WTC11 (cell line): ENCODE results near the gene TMEM256.

Source experiments
- CREB1 ChIP-seq: sonication (generic); formaldehyde crosslinking; IDR thresholded peaks from 2 replicates; pipeline ENCODE4 v1.8.0; 2023; ENCODE audit warnings: mild to moderate bottlenecking, missing genetic modification reagents
- FOXP1 ChIP-seq: sonication (generic); formaldehyde crosslinking; IDR thresholded peaks from 2 replicates; pipeline ENCODE4 v1.8.0; 2022; ENCODE audit warnings: missing genetic modification reagents, mild to moderate bottlenecking, moderate library complexity, borderline replicate concordance
- PRRX2 ChIP-seq: fragments of 250-450 bp; sonication (Bioruptor Pico); IDR thresholded peaks from 2 replicates; pipeline ENCODE4 v1.8.0; 2021; ENCODE audit warnings: mild to moderate bottlenecking
- SMAD4 ChIP-seq: sonication (generic); formaldehyde crosslinking; IDR thresholded peaks from 2 replicates; pipeline ENCODE4 v1.8.0; 2022; ENCODE audit warnings: mild to moderate bottlenecking, missing genetic modification reagents
- ZBTB21 ChIP-seq: sonication (generic); formaldehyde crosslinking; IDR thresholded peaks from 2 replicates; pipeline ENCODE4 v1.8.1; 2023; ENCODE audit warnings: mild to moderate bottlenecking, missing genetic modification reagents, borderline replicate concordance
- TF ChIP-seq, protein P1 (sequence below): fragments of 200-600 bp; IDR thresholded peaks from 2 replicates; pipeline ENCODE4 v1.8.0; 2022; ENCODE audit warnings: antibody characterized with exemption
- TF ChIP-seq, protein P2 (sequence below): sonication (generic); formaldehyde crosslinking; IDR thresholded peaks from 2 replicates; pipeline ENCODE4 v1.8.0; 2023; ENCODE audit warnings: missing genetic modification reagents, mild to moderate bottlenecking, borderline replicate concordance
- TF ChIP-seq, protein P3 (sequence below): sonication (generic); formaldehyde crosslinking; IDR thresholded peaks from 2 replicates; pipeline ENCODE4 v1.8.0; 2022; ENCODE audit warnings: mild to moderate bottlenecking, missing genetic modification reagents
- TF ChIP-seq, protein P4 (sequence below): sonication (generic); formaldehyde crosslinking; IDR thresholded peaks from 2 replicates; pipeline ENCODE4 v1.8.1; 2022; ENCODE audit warnings: low read depth, mild to moderate bottlenecking, moderate library complexity, missing genetic modification reagents, borderline replicate concordance
- TF ChIP-seq, protein P5 (sequence below): sonication (generic); formaldehyde crosslinking; IDR thresholded peaks from 2 replicates; pipeline ENCODE4 v1.8.1; 2022; ENCODE audit warnings: missing genetic modification reagents, borderline replicate concordance
- TF ChIP-seq, protein P6 (sequence below): fragments of 250-450 bp; sonication (Bioruptor Pico); IDR thresholded peaks from 2 replicates; pipeline ENCODE4 v1.9.0; 2021; ENCODE audit warnings: mild to moderate bottlenecking, borderline replicate concordance
- TF ChIP-seq, protein P7 (sequence below): sonication (generic); formaldehyde crosslinking; conservative IDR thresholded peaks from 2 replicates; pipeline ENCODE4 v1.8.1; 2022; ENCODE audit warnings: mild to moderate bottlenecking, missing genetic modification reagents

DNA sequence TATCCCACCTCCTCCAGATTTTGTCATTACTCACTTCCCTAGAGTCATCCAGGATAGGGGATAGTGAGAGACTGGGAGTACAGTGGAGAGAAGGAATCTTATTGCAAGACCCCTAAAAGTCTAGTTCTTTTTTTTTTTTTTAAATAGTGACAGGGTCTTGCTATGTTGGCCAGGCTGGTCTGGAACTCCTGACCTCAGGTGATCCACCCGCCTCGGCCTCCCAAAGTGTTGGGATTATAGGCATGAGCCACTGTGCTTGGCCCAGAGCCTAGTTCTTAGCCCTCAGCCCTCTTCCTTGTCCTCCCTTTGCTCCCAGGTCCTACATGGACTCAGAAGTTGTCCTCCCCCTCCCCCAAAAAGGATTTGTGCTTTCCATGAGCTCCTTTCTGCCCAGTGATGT lies 38.2 kb upstream of the TMEM256 start:
- TF ChIP-seq, protein P1, sequence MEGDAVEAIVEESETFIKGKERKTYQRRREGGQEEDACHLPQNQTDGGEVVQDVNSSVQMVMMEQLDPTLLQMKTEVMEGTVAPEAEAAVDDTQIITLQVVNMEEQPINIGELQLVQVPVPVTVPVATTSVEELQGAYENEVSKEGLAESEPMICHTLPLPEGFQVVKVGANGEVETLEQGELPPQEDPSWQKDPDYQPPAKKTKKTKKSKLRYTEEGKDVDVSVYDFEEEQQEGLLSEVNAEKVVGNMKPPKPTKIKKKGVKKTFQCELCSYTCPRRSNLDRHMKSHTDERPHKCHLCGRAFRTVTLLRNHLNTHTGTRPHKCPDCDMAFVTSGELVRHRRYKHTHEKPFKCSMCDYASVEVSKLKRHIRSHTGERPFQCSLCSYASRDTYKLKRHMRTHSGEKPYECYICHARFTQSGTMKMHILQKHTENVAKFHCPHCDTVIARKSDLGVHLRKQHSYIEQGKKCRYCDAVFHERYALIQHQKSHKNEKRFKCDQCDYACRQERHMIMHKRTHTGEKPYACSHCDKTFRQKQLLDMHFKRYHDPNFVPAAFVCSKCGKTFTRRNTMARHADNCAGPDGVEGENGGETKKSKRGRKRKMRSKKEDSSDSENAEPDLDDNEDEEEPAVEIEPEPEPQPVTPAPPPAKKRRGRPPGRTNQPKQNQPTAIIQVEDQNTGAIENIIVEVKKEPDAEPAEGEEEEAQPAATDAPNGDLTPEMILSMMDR = no peak
- no peak for TF ChIP-seq PRRX2 (CRISPR knock-in tag)
- TF ChIP-seq, protein P2, sequence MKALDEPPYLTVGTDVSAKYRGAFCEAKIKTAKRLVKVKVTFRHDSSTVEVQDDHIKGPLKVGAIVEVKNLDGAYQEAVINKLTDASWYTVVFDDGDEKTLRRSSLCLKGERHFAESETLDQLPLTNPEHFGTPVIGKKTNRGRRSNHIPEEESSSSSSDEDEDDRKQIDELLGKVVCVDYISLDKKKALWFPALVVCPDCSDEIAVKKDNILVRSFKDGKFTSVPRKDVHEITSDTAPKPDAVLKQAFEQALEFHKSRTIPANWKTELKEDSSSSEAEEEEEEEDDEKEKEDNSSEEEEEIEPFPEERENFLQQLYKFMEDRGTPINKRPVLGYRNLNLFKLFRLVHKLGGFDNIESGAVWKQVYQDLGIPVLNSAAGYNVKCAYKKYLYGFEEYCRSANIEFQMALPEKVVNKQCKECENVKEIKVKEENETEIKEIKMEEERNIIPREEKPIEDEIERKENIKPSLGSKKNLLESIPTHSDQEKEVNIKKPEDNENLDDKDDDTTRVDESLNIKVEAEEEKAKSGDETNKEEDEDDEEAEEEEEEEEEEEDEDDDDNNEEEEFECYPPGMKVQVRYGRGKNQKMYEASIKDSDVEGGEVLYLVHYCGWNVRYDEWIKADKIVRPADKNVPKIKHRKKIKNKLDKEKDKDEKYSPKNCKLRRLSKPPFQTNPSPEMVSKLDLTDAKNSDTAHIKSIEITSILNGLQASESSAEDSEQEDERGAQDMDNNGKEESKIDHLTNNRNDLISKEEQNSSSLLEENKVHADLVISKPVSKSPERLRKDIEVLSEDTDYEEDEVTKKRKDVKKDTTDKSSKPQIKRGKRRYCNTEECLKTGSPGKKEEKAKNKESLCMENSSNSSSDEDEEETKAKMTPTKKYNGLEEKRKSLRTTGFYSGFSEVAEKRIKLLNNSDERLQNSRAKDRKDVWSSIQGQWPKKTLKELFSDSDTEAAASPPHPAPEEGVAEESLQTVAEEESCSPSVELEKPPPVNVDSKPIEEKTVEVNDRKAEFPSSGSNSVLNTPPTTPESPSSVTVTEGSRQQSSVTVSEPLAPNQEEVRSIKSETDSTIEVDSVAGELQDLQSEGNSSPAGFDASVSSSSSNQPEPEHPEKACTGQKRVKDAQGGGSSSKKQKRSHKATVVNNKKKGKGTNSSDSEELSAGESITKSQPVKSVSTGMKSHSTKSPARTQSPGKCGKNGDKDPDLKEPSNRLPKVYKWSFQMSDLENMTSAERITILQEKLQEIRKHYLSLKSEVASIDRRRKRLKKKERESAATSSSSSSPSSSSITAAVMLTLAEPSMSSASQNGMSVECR (CRISPR knock-in tag) = no peak
- TF ChIP-seq, protein P3, sequence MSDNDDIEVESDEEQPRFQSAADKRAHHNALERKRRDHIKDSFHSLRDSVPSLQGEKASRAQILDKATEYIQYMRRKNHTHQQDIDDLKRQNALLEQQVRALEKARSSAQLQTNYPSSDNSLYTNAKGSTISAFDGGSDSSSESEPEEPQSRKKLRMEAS (CRISPR knock-in tag) = no peak
- TF ChIP-seq FOXP1 = no peak
- TF ChIP-seq ZBTB21 (CRISPR knock-in tag) = no peak
- TF ChIP-seq, protein P4, sequence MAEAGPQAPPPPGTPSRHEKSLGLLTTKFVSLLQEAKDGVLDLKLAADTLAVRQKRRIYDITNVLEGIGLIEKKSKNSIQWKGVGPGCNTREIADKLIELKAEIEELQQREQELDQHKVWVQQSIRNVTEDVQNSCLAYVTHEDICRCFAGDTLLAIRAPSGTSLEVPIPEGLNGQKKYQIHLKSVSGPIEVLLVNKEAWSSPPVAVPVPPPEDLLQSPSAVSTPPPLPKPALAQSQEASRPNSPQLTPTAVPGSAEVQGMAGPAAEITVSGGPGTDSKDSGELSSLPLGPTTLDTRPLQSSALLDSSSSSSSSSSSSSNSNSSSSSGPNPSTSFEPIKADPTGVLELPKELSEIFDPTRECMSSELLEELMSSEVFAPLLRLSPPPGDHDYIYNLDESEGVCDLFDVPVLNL = no peak
- TF ChIP-seq, protein P5, sequence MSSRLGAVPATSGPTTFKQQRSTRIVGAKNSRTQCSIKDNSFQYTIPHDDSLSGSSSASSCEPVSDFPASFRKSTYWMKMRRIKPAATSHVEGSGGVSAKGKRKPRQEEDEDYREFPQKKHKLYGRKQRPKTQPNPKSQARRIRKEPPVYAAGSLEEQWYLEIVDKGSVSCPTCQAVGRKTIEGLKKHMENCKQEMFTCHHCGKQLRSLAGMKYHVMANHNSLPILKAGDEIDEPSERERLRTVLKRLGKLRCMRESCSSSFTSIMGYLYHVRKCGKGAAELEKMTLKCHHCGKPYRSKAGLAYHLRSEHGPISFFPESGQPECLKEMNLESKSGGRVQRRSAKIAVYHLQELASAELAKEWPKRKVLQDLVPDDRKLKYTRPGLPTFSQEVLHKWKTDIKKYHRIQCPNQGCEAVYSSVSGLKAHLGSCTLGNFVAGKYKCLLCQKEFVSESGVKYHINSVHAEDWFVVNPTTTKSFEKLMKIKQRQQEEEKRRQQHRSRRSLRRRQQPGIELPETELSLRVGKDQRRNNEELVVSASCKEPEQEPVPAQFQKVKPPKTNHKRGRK (CRISPR knock-in tag) = no peak
- TF ChIP-seq, protein P6, sequence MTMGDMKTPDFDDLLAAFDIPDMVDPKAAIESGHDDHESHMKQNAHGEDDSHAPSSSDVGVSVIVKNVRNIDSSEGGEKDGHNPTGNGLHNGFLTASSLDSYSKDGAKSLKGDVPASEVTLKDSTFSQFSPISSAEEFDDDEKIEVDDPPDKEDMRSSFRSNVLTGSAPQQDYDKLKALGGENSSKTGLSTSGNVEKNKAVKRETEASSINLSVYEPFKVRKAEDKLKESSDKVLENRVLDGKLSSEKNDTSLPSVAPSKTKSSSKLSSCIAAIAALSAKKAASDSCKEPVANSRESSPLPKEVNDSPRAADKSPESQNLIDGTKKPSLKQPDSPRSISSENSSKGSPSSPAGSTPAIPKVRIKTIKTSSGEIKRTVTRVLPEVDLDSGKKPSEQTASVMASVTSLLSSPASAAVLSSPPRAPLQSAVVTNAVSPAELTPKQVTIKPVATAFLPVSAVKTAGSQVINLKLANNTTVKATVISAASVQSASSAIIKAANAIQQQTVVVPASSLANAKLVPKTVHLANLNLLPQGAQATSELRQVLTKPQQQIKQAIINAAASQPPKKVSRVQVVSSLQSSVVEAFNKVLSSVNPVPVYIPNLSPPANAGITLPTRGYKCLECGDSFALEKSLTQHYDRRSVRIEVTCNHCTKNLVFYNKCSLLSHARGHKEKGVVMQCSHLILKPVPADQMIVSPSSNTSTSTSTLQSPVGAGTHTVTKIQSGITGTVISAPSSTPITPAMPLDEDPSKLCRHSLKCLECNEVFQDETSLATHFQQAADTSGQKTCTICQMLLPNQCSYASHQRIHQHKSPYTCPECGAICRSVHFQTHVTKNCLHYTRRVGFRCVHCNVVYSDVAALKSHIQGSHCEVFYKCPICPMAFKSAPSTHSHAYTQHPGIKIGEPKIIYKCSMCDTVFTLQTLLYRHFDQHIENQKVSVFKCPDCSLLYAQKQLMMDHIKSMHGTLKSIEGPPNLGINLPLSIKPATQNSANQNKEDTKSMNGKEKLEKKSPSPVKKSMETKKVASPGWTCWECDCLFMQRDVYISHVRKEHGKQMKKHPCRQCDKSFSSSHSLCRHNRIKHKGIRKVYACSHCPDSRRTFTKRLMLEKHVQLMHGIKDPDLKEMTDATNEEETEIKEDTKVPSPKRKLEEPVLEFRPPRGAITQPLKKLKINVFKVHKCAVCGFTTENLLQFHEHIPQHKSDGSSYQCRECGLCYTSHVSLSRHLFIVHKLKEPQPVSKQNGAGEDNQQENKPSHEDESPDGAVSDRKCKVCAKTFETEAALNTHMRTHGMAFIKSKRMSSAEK (CRISPR knock-in tag) = no peak
- no peak for TF ChIP-seq CREB1 (CRISPR knock-in tag)
- TF ChIP-seq, protein P7, sequence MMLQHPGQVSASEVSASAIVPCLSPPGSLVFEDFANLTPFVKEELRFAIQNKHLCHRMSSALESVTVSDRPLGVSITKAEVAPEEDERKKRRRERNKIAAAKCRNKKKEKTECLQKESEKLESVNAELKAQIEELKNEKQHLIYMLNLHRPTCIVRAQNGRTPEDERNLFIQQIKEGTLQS = no peak
- TF ChIP-seq SMAD4 (CRISPR knock-in tag) = no peak
